NOMO-1 (cell line): ENCODE results near the gene EEF1AKMT1.
"Not testable (repeated sequence)": the region's sequence is repeated elsewhere in the genome, so short reads cannot be mapped to it uniquely, and the experiment has no call there.

Source experiments
- DNase-seq, 2 experiments: peaks; one replicate each; lab custom pipeline; 2025; ENCODE audit not compliant: unreplicated experiment in 2 of 2; lab: John Stamatoyannopoulos, UW

Gene EEF1AKMT1

GRCh38 chr13:20778311-20778710 lies 4.5 kb upstream of the EEF1AKMT1 start:
- DNase-seq = no peak

DNA sequence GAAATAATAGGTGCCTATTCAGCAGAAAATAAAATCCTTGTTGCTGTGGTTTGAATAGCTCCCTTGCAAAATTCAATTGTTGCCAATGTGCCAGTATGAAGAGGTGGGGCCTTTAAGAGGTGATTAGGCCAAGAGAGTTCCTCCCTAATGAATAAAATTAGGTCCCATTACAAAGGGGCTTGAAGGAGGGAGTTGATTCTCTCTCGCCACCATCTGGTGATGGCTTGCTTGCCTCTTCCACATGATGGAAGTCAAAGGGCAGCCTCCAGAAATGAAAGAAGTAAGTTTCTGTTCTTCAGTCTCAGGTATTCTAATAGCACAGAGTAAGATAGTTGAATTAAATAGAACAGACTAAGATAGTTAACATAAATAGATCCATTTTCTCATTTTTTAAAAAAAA lies 3.0 kb upstream of the EEF1AKMT1 start:
- no peak for DNase-seq

- no peak for DNase-seq
Measured at GRCh38 chr13:20775961-20776360, 2.2 kb upstream of the EEF1AKMT1 start.

GRCh38 chr13:20774746-20775145 lies 985 bp upstream of the EEF1AKMT1 start:
- no peak for DNase-seq

GRCh38 chr13:20772401-20773131 lies 1.2 kb downstream of the EEF1AKMT1 start:
- peak; percentile 12 to 55 for DNase-seq

GRCh38 chr13:20769834-20770233 lies 3.9 kb downstream of the EEF1AKMT1 start:
- no peak for DNase-seq

DNA sequence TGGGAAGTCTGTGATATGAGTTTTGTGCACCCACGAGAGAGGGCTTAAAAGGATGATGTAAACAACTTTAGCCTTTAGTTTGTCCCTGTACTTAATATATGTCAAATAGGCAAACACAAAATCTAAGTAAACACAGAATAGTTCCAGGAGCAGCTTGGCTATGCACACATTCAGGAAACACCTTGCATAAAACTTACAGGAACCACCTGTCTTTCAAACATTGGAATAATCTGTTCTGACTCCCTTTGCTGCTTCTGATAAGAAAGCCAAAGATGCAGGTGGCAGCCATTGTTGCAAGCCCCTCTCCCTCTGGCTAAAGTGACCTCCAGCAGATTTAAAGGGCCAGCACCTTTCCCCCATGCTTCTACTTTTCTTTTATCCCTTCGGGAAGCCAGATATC lies 4.7 kb downstream of the EEF1AKMT1 start:
- no peak for DNase-seq

DNA sequence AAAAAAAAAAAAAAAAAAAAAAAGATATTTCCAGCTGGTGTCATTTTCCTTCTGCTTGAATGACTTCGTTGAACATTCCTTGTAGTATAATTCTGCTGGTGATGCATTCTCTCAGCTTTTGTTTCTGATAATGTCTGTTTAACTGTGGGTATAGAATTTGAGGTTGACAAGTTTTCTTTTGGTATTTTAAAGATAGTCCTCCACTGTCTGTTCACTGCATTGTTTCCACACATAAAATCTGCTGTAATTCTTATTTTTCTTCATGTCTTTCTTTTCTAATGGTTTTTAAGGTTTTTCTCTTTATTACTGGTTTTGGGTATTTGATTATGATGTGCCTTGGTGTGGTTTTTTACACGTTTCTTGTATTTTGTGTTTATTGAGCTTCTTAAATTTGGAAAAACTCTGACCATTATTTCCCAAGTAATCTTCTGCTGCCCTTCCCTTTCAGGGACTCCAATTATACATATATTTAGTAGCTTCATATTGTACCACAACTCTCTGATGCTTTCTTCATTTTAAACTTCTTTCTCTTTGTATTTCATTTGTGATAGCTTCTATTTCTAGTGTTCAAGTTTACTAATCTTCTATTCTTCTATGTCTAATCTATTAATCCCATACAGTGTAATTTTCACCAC lies 6.3 kb downstream of the EEF1AKMT1 start:
- no peak for DNase-seq

DNA sequence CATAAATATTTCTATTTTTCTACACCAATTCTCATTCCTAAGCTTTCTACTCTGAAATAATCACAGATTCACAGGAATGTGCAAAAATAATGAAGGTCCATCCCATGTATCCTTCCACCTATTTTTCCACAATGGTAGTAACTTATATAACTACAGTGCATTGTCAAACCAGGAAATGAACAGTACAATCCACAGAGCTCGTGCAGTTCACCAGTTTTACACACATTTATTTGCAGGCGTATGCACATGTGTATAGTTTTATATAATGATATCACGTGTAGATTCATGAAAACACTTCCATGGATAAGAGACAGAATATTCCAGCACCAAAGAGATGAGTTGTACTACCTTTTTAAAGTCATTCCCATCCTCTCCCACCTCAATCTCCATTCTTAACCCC lies 12.9 kb downstream of the EEF1AKMT1 start:
- no peak for DNase-seq

DNA sequence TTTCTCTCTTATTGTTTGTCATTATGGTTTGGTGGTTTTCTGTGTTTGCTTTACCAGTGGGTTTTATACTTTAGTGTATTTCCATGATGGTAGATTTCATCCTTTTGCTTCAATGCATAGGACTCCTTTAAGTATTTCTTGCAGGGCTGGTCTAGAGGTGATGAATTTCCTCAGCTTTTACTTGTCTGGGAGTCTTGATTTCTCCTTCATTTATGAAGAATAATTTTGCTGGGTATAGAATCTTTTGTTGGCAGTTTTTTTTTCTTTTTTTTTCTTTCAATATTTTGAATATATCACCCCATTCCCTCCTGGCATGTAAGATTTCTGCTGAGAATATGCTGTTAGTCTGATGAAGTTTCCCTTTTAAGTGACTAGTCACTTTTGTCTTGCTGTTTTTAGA lies 19.8 kb downstream of the EEF1AKMT1 start:
- DNase-seq = no peak

DNA sequence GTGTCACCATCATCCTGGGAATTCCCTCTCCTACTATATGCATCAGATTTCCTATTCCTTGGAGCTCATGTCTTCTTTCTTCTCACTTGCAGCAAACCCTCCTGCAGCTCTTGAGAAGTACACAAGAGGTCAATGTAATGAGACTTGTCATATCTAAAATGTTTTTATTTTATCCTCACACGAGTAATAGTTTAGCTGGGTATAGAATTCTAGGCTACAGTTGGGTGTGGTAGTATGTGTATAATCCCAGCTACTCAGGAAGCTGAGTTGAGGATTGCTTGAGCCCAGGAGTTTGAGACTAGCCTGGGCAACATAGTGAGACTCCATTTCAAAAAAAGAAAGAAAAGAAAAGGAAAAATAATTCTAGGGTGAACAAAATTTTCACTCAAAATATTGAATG lies 24.4 kb downstream of the EEF1AKMT1 start:
- DNase-seq = no peak

DNA sequence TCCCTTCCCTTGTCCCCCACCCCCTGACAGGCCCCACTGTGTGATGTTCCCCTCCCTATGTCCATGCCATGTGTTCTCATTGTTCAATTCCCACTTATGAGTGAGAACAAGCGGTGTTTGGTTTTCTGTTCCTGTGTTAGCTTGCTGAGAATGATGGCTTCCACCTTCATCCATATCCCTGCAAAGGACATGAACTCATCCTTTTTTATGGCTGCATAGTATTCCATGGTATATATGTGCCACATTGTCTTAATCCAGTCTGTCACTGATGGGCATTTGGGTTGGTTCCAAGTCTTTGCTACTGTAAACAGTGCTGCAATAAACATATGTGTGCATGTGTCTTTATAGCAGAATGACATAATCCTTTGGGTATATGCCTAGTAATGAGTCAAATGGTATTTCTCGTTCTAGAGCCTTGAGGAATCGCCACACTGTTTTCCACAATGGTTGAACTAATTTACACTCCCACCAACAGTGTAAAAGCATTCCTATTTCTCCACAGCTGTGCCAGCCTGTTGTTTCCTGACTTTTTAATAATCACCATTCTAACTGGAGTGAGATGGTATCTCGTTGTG lies 29.8 kb downstream of the EEF1AKMT1 start:
- not testable (repeated sequence) for DNase-seq

- no peak for DNase-seq
Measured at GRCh38 chr13:20740021-20740420, 33.7 kb downstream of the EEF1AKMT1 start.

DNA sequence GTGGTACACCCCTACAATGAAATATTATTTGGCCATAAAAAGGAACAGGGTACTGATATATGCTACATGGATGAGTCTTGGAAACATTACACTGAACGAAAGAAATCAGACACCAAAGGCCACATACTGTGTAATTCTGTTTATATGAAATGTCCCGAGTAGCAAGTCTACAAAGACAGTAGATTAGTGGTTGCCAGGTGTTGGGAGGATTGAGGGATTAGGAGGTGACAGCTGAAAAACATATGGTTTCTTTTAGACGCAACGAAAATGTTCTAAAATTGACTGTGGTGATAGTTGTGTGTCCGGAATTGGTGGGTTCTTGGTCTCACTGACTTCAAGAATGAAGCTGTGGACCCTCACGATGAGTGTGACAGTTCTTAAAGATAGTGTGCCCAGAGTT lies 35.1 kb downstream of the EEF1AKMT1 start:
- DNase-seq = no peak

DNA sequence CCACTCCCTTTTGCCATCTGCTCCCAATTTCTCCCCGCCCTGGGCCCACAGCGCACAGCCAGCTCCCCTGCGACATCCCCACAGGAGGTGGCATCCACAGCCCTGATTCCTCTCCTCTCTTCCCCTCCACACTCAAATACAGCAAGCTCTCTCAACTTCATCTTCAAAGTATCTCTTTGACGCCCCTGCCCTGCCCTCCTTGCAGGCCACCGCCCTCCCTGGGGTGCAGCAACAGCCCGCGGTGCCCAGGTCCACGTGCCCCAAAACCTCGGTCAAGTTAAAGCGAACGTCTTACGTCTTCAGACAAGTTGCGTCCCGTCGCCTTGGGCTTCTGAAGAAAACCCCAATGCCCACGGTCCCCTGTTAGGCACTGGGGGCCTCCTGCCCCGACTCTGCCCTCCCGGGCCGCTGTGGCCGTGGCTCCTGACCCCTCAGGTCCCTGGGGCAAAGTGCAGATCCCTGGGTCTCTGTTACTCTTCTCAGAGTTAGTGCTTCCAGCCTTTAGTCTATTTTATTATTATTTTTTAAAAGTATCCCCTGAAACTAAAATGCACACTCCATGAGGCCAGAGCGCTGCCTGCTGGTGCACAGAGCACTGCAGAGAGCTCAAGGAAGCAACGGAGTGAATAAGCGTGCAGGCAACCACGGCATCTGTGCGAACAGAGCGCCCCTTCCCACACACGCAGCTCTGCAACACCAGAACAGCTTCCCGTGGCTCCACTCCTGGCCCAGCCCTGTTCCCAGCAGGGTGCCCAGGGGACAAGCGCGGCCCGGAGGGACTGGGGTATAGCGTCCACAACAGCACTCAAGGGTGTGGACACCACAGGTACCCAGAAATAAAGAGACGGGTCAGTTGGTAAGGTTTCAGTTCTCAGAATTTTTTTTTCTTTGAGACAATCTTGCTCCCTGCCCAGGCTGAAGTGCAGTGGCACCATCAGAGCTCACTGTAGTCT lies 43.9 kb downstream of the EEF1AKMT1 start:
- no peak for DNase-seq

- no peak for DNase-seq
Measured at GRCh38 chr13:20728579-20729311, 45.0 kb downstream of the EEF1AKMT1 start.

DNA sequence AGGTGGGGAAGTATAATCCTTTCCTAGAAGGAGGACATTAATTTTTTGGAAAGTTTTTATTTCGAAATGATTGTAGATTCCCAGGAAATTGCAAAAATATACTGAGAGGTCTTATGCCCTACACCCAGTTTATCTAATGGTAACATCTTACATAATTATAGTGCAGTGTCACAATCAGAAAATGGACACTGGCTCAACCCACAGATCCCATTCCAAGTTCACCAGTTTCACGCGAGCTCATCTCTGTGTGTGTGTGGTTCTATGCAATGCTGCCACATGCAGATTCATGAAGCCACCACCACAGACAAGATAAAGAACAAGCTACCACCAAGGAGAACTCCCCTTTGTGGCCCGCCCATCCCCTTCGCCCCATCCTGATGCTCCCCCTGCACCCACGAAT lies 45.9 kb downstream of the EEF1AKMT1 start:
- no peak for DNase-seq

DNA sequence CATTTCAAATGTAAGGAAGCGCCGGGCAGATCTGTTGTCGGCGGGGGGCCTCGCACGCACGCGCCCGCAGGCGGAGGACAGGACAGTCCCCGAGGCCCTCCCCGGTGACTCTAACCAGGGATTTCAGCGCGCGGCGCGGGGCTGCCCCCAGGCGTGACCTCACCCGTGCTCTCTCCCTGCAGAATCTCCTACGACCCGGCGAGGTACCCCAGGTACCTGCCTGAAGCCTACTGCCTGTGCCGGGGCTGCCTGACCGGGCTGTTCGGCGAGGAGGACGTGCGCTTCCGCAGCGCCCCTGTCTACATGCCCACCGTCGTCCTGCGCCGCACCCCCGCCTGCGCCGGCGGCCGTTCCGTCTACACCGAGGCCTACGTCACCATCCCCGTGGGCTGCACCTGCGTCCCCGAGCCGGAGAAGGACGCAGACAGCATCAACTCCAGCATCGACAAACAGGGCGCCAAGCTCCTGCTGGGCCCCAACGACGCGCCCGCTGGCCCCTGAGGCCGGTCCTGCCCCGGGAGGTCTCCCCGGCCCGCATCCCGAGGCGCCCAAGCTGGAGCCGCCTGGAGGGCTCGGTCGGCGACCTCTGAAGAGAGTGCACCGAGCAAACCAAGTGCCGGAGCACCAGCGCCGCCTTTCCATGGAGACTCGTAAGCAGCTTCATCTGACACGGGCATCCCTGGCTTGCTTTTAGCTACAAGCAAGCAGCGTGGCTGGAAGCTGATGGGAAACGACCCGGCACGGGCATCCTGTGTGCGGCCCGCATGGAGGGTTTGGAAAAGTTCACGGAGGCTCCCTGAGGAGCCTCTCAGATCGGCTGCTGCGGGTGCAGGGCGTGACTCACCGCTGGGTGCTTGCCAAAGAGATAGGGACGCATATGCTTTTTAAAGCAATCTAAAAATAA lies 52.1 kb downstream of the EEF1AKMT1 start:
- no peak for DNase-seq

GRCh38 chr13:20721058-20721453 lies 52.7 kb downstream of the EEF1AKMT1 start:
- DNase-seq = no peak
